HG02943 (cell line): Measurements from ENCODE around the gene GIMAP8.
"Not testable (repeated sequence)": the region's sequence is repeated elsewhere in the genome, so short reads cannot be mapped to it uniquely, and the experiment has no call there.

Experiments used
- ATAC-seq: cut with Tn5 transposase; IDR thresholded peaks from one replicate; pipeline ENCODE4 v1.9.1; 2021; ENCODE audit warnings: mild to moderate bottlenecking, low read depth, moderate library complexity; ENCODE audit not compliant: unreplicated experiment

GIMAP8 gene

GRCh38 chr7:150461520-150461919, 11.1 kb downstream of the GIMAP8 start:
- no peak for ATAC-seq

- no peak for ATAC-seq
Measured at GRCh38 chr7:150462413-150462812, 12.0 kb downstream of the GIMAP8 start.

GRCh38 chr7:150463461-150463860, 13.0 kb downstream of the GIMAP8 start:
- no peak for ATAC-seq

- no peak for ATAC-seq
Measured at GRCh38 chr7:150464962-150465361, 14.5 kb downstream of the GIMAP8 start.

- no peak for ATAC-seq
Measured at GRCh38 chr7:150465414-150465813, 15.0 kb downstream of the GIMAP8 start.

- ATAC-seq = no peak
Measured at GRCh38 chr7:150466477-150466876, 16.0 kb downstream of the GIMAP8 start.

- no peak for ATAC-seq
Measured at GRCh38 chr7:150468241-150468640, 17.8 kb downstream of the GIMAP8 start.

- no peak for ATAC-seq
Measured at GRCh38 chr7:150471886-150472285, 21.5 kb downstream of the GIMAP8 start.

GRCh38 chr7:150473902-150474301, 23.5 kb downstream of the GIMAP8 start:
- ATAC-seq = no peak

GRCh38 chr7:150476285-150476684, 25.9 kb downstream of the GIMAP8 start:
- no peak for ATAC-seq

GRCh38 chr7:150476819-150477631, 26.6 kb downstream of the GIMAP8 start:
- no peak for ATAC-seq

GRCh38 chr7:150479023-150479716, 28.7 kb downstream of the GIMAP8 start:
- ATAC-seq = no peak

GRCh38 chr7:150481186-150481920, 30.9 kb downstream of the GIMAP8 start:
- no peak for ATAC-seq

GRCh38 chr7:150481922-150482321, 31.5 kb downstream of the GIMAP8 start:
- ATAC-seq = no peak

GRCh38 chr7:150483514-150483913, 33.1 kb downstream of the GIMAP8 start:
- ATAC-seq = not testable (repeated sequence)

- ATAC-seq = not testable (repeated sequence)
Measured at GRCh38 chr7:150484071-150484470, 33.6 kb downstream of the GIMAP8 start.

GRCh38 chr7:150487625-150488024, 37.2 kb downstream of the GIMAP8 start:
- ATAC-seq = no peak

GRCh38 chr7:150489782-150490181, 39.4 kb downstream of the GIMAP8 start:
- ATAC-seq = no peak

GRCh38 chr7:150493442-150493841, 43.0 kb downstream of the GIMAP8 start:
- not testable (repeated sequence) for ATAC-seq

GRCh38 chr7:150502519-150502918, 52.1 kb downstream of the GIMAP8 start:
- ATAC-seq = no peak

- no peak for ATAC-seq
Measured at GRCh38 chr7:150503155-150503554, 52.7 kb downstream of the GIMAP8 start.
